ENCODE results near the gene COL4A6.

- no peak for TF ChIP-seq EZH2phosphoT487 (IDR thresholded peaks at IDR 0.05)
- no peak for TF ChIP-seq CTCF (IDR thresholded peaks at IDR 0.05)
Observed at GRCh38 chrX:108316456-108316855, 121.8 kb downstream of the COL4A6 start.

All from neural progenitor cell (in vitro differentiated cells).